HG03108 (cell line): ENCODE measurements around the gene TRIM37.
"Not testable (repeated sequence)": the region's sequence is repeated elsewhere in the genome, so short reads cannot be mapped to it uniquely, and the experiment has no call there.

Experiments
- ATAC-seq: cut with Tn5 transposase; IDR thresholded peaks from one replicate; pipeline ENCODE4 v1.9.1; 2021; ENCODE audit warnings: moderate library complexity; ENCODE audit not compliant: unreplicated experiment

TRIM37 gene, protein sequence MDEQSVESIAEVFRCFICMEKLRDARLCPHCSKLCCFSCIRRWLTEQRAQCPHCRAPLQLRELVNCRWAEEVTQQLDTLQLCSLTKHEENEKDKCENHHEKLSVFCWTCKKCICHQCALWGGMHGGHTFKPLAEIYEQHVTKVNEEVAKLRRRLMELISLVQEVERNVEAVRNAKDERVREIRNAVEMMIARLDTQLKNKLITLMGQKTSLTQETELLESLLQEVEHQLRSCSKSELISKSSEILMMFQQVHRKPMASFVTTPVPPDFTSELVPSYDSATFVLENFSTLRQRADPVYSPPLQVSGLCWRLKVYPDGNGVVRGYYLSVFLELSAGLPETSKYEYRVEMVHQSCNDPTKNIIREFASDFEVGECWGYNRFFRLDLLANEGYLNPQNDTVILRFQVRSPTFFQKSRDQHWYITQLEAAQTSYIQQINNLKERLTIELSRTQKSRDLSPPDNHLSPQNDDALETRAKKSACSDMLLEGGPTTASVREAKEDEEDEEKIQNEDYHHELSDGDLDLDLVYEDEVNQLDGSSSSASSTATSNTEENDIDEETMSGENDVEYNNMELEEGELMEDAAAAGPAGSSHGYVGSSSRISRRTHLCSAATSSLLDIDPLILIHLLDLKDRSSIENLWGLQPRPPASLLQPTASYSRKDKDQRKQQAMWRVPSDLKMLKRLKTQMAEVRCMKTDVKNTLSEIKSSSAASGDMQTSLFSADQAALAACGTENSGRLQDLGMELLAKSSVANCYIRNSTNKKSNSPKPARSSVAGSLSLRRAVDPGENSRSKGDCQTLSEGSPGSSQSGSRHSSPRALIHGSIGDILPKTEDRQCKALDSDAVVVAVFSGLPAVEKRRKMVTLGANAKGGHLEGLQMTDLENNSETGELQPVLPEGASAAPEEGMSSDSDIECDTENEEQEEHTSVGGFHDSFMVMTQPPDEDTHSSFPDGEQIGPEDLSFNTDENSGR

DNA sequence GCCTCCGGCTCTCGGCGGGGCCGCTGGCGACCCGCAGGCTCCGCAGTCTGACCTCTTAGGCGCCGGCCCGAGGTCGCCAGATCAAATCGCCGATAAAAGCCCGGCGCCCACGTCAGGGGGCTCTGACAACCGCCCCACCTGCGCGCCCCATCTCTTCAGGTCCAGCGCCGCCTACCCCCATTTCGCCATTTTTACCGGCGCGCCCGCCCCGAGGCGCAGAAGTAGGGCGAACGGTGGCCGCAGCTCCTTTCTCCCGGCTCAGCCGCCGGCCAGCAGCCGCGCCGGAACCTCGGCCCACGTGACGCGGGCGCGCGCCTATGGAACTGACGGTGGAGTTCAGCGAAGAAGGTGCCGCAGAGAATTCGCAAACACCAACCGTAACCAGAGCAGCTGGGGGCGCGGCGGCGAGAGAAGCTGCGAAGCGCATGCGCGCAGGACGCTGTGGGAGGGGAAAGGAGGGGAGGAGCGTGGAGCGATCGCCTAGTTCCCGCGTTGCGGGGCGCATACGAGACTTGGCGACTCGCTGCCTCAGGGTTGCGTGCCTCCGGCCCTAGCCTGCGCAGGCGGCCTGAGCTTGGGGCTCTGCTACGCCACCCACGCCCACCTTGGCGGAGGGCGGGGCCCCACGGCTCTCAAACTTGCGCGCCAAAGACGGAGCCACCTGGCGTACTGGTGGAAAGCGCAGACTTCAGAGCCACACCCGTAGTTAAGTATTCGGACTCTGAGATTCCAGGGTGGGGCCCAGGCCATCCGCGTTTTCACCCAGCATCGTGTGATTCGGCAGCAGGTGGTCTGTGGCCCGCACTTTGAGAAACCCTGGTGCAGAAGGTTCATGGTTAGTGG is at the start of gene TRIM37:
TRIM37 (minus strand) TSS at position 418 of the 843 bp plus-strand sequence. CDS start 419 bp downstream, outside the sequence.
- ATAC-seq, result peak; percentile 95

DNA sequence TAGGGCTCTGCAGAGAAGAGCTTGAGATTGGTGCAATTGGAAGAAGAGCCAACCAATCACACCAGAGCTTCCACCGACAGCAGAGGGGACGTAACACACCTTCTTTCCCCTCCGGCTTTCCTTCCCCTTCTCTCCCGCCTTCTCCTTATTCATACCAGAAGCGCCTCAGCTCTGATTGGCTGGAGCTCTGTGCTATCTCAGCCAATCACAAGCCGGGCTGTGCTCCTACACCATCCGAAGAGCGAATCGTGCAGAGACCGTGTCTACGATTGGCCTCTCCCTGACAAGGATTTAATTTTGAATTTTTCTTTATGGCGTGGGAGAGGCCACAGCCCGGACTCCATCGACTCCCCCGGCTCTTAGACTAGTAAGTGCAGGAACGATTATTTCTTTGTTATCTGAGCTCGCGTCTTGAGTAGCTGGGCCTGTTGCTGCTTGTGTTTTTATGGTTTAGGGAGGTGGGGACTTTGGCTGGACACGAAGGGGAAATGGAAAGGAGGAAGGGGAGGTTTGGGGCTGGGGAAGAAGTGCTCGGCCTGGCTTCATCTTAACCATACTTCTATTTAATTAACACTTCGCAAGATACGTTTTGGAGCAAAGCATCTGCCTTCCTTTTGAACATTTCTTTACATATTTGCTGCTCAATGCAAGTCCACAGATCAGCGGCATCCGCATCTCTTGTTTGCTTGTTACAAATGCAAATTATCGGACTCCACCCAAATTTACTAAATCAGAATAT is 48.9 kb upstream of the TRIM37 start, which contains the start of gene PRR11:
PRR11 (plus strand) TSS at position 308 of the 739 bp plus-strand sequence. CDS start 14,007 bp downstream, outside the sequence.
- peak; percentile 86 for ATAC-seq

DNA sequence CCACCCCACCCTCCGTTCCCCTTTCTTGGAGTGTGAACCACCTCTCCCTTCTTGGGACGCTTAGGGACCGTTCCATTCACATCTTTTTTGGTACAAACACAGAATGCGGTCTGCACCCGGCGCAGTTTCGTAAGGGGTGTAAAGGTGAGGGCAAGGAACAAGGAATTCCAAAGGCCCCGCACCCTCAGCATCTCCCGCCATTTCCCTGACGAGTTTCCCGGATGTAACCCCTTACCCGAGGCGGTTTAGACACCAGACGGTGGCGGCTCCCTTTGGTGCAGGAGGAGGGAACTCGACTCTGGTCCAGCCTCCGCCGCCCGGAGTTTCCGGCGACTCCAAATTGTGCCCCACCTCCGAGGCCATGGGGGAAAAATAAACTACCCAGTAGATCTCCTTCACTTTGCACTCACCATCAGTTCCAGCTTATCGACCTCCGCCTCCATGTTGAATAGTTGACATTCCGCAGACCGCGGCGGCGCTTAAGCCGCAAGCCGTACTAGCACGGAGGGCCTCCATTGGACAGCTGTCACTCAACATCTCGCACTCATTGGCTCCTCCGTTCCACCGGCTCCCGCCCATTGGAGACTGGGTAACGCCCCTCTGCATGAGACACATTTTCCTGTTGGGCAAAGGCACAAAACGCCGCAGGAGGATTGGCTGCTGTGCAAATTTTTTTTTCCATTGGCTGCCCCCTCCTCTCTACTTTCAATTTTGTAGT is 48.2 kb upstream of the TRIM37 start, which contains the start of gene SKA2:
SKA2 (minus strand) TSS at position 466 of the 718 bp plus-strand sequence; CDS start at position 443, 23 bp downstream.
- ATAC-seq, result peak; percentile 83

DNA sequence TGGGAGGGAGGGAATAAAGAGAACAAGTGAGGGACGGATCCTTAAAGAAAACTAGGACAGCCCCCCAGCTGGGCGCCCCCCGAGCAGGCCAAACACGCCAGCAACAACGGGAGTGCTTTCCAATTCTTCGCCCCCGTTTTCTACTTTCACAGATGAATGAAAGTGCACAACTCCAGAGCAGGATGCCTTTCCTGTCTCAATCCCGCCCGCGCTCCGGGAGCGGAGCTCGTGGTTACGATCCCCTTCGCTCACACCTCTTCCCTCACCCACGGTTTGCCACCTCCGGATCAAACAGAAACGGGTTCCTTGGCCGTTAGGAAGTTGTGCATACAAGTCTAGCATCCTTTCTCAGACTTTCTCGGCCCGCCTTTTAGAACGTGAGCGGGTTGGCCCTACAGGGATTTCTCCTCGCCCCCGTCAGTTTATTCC is 47.6 kb upstream of the TRIM37 start:
- no peak for ATAC-seq

DNA sequence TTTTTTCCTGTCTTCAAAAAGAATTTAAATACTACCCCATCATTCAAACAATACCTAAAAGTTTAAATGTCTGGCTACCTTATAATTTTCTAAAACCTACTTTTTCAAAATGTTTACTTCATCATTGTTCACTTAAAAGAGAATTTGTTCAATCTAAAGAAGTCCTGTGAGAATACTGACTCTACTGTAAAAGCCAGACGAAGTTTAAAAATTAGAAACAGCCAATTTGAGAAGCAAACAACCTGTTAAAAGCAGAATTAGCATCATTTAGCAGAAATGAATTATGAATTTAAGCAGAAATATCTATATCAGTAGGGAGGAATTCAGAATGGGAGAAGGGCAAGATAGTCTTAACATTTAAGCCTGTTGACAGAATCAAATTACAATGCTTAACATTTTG is 46.2 kb upstream of the TRIM37 start:
- ATAC-seq, result no peak

DNA sequence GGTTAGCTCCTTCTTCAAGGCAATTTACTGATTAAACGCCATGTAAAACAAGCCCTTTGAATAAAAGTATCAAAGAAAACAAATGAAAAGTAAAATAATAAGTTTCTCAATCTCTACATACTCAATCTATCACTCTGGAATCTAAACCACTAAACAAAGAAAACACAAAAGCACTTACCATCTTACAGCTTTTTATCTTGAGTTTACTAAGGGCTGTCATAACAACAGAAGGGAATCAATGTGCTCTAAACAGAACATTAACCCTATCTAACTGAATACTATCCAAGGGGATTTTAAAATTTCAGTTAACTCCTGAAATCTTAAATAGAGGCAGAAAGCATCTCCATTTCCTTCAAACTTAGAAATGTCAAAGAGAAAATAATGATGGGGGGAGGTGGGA is 44.9 kb upstream of the TRIM37 start:
- ATAC-seq, result no peak

DNA sequence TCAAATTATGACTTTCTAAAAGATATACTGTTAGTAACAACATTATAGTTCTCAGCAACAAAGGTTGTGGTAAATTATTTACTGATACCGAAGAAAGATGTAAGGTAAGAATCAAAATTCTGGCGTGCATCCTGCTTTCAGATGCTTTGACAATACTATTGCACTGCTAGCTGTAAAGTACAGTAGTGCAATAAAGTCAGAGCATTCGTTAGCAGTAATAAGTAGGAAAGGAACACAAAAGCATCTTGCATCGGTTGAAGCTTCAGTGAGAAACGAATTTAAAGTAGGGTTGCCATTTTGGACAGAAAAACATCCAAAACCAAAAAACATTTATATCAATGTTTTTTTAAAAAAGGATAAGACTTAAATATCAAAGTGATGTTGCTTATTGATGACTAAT is 44.3 kb upstream of the TRIM37 start:
- ATAC-seq, result no peak

DNA sequence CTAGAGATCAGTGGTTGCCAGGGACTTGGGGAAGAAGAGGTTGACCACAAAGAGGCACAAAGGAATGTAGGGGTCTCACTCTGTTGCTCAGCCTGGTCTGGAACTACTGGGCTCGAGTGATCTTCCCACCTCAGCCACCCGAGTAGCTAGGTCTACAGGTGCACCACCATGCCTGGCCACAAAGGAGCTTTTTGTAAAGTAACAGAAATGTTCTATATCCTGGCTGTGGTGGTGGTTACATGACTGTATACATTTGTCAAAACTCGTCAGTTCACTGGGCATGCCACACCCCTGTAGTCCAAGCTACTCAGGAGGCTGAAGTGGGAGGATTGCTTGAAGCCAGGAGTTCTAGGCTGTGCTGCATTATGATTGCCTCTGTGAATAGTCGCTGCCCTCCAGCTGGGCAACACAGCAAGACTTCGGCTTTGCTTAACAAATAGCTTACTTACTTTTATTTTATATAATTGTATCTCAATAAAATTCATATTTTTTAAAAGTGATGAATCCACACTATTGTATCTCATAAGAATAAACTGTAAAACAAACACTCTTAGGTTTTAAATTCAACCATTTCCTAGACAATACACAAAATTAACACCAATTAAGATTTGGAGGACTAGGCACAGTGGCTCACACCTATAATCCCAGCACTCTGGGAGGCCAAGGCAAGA is 43.3 kb upstream of the TRIM37 start:
- ATAC-seq, result no peak

DNA sequence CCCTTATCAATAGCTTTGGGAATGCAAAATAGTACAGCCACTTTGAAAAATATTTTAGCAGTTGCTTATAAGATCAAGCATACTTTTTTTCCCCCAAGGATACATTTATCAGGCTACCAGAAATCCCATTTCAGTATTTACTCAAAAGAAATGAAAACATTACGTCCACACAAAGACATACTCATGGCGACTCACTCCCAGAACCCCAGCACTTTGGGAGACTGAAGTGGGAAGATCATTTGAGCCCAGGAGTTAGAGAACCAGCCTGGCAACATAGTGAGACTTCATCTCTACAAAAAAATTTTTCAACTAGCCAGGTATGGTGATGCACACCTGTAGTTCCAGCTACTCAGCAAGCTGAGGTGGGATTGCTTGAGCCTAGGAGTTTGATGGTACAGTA is 42.4 kb upstream of the TRIM37 start:
- ATAC-seq, result no peak

DNA sequence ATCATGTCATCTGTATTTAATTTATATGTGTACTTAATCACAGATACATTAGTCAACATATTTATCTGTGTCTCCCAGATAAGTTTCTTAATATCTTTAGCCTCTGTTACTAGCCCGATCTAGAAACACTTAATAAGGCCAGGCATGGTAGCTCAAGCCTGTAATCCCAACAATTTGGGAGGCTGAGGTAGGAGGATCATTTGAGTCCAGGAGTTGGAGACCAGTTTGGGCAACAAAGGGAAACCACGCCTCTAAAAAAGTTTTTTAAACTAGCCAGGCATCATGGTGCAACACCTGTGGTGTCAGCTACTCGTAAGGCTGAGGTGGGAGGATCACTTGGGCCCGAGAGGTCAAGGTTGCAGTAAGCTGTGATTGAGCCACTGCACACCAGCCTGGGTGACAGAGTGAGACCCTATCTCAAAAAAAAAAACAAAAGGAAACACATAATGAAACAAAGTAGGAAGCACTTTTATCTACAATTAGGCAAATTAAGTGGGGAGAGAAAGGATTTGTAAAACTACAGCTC is 39.0 kb upstream of the TRIM37 start:
- ATAC-seq, result no peak

DNA sequence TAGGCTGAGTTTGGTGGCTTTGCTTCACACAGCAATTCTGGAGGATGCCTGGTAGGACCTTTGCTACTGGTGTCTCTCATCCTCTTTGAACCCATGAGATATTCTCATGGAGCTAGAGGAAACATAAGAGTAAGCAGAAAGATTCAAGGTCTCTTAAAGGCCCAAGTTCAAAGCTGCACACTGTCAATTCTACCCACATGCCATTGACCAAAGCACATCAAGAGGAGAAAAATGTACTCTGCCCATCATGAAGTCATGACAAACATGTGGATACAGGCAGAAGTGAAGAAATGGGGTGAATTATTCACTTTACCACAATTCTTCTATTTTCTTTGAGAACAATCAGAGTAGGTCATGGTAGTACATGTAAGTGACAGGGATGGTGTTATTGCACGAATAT is 35.2 kb upstream of the TRIM37 start:
- ATAC-seq, result no peak

DNA sequence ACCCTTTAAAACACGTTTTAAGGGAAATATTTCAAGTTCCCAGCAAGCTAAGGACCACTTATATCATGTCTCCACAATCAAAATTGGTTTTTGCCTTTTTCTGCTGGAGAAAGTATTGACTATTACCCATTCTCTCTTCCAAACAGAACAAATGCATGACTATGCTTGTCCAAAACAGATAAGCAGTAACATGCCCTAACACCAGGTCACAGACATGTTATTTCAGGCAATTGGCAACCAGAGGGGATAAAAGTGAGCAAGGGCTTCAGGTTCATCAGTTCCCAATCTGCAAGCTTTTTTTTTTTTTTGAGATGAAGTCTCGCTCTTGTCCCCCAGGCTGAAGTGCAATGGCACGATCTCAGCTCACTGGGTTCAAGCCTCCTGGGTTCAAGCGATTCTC is 33.3 kb upstream of the TRIM37 start:
- ATAC-seq, result no peak

DNA sequence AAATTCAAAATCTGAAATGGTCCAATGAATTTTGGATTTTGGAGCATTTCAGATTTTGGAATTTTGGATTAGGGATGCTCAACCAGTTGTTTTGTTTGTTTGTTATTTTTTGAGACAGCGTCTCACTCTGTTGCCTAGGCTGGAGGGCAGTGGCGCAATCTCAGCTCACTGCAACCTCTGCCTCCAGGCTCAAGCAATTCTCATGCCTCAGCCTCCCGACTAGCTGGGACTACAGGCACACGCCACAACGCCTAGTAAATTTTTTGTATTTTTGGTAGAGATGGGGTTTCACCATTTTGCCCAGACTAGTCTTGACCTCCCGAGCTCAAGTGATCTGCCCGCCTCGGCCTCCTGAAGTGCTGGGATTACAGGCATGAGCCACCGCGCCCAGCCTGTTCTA is 31.7 kb upstream of the TRIM37 start:
- ATAC-seq, result not testable (repeated sequence)

DNA sequence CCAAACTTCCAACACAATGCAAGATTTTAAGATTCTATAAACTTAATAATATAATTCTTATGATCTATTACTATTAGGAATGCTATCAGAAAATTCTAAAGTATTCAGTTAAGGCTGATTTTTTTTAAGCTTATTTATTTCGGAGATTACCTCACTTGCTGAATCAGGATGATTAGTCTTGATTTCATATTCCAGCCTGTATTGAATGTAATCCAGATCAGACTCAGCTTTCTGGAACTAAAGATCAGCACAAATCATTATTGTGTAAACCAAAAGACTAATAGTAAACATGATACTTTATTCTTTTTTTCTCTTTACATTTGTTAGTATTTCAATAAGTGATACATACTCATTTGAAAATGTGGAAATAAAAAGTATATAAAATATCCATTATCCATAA is 24.5 kb upstream of the TRIM37 start:
- no peak for ATAC-seq

DNA sequence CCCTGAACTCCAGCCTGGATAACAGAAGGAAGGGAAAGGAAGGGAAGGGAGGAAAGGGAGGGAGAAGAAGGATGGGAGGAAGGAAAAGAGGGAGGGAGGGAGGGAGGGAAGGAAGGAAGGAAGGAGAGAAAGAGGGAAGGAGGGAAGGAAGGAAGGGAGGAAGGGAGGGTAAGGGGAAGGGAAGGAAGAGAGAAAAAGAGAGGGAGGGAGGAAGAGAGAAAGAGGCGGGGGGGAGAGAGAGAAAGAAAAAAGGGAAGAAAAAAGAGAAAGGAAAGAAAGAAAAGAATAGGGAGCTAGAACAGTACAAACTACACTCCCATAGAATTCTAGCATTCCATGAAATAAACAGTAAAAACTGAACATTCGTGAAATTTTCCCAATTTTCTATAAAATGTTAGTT is 23.1 kb upstream of the TRIM37 start:
- no peak for ATAC-seq

DNA sequence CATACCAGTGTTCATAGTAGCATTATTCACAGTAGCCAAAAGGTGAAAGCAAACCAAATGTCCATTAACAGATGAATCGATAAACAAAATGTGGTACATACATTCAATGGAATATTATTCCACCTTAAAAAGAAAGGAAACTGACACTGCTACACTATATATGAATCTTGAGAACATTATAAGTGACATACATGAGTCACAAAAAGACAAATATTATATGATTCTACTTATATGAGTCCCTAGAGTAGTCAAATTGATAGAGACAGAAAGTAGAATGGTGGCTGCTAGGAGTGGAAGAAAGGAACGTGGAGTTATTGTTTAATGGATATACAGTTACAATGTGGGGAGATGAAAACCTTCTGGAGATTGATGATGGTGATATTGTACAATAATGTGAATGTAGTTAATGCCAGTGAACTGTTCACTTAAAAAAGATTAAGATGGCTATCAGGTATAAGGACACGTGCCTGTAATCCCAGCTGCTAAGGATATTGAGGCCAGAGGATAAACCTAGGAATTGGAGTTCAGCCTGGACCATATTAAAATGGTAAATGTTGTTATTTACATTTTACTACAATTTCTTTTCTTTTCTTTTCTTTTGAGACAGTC is 20.2 kb upstream of the TRIM37 start:
- ATAC-seq, result no peak

DNA sequence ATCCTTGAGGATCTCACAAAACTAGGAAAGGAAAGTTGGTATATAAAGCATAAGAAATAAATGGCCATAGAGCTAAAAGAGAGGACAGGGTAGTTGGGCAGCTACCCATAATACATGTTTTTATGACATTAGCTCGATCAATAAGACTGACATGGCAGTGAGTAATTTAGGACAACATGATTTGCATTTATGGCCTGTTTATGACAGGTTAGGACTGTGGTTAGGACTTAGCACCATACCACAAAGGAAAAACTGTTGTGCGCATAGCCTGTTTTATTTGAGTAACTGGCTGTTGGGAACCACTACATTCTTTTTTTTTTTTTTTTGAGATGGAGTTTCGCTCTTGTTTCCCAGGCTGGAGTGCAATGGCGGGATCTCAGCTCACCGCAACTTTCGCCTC is 18.0 kb upstream of the TRIM37 start:
- no peak for ATAC-seq

DNA sequence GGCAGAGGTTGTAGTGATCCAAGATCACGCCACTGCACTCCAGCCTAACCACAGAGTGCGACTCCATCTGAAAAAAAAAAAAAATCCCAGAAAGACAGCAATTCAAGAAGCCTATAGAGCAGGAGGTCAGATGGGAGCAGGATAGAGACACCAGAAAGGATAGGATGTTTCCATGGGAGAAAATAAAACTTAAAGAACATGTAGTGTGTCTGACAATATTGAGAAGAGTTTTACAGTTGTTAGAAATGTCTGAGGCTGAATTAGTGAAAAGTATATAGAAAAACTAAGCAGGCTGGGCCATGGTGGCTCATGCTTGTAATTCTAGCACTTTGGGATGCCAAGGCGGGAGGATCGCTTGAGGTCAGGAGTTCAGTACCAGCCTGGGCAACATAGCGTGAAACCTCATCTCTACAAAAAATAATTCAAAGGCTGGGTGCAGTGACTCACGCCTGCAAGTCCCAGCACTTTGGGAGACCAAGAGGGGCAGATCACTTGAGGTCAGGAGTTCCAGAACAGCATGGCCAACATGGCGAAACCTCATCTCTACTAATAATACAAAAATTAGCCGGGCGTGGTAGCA is 15.3 kb upstream of the TRIM37 start:
- no peak for ATAC-seq
